ENCODE results near the gene TSPEAR.

The TSPEAR gene

GRCh38 chr21:44718571-44718970 is 7.2 kb upstream of the TSPEAR start:
- DNase-seq: no peak

GRCh38 chr21:44718093-44718492 is 6.7 kb upstream of the TSPEAR start:
- DNase-seq: no peak

- DNase-seq: no peak
These were observed 5.6 kb upstream of the TSPEAR start for GRCh38 chr21:44716984-44717383.

GRCh38 chr21:44714905-44715304 is 3.5 kb upstream of the TSPEAR start:
- DNase-seq: no peak

- DNase-seq: no peak
These were observed 2.5 kb upstream of the TSPEAR start for GRCh38 chr21:44713846-44714245.

GRCh38 chr21:44713130-44713529 is 1.8 kb upstream of the TSPEAR start:
- no peak for DNase-seq

- no peak for DNase-seq
These were observed 1.0 kb upstream of the TSPEAR start for GRCh38 chr21:44712203-44713028.

DNA sequence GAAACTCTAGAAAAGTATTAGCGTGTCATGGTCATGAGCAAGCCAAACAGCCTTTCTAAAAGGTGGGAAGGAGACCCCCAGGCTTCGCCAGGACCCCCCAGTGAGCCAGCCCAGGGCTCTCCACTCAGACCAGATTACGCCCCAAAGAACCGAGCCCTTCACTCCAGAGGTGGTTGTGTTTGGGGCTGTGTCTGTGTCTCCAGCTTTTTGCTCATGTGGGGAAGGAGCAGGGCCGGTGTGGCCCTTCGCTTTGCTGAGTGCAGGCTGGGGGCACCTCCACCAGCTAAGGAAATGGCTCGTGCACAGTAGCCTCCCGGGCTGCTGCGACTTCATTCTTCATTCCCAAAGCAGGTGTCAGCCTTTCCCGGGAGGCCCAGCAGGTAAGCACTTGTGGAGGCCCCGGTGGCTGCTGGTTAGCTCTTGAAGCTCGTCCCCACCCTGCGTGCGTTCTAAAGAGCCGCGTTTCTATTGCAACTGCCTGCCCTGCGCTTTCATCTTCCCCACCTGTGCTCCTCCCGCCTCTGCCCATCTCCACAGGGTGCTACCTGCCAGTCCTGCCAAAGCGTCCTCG is 531 bp downstream of the TSPEAR start:
- DNase-seq: no peak

- no peak for DNase-seq
These were observed 1.1 kb downstream of the TSPEAR start for GRCh38 chr21:44710294-44710665.

- no peak for DNase-seq
These were observed 1.7 kb downstream of the TSPEAR start for GRCh38 chr21:44709426-44710293.

- no peak for DNase-seq
These were observed 2.4 kb downstream of the TSPEAR start for GRCh38 chr21:44708866-44709425.

- no peak for DNase-seq
These were observed 3.0 kb downstream of the TSPEAR start for GRCh38 chr21:44708213-44708865.

- no peak for DNase-seq
These were observed 4.4 kb downstream of the TSPEAR start for GRCh38 chr21:44706706-44707581.

GRCh38 chr21:44706026-44706705 is 5.2 kb downstream of the TSPEAR start:
- DNase-seq: no peak

- DNase-seq: no peak
These were observed 6.8 kb downstream of the TSPEAR start for GRCh38 chr21:44704636-44705001.

- DNase-seq: no peak
These were observed 7.4 kb downstream of the TSPEAR start for GRCh38 chr21:44703731-44704635.

DNA sequence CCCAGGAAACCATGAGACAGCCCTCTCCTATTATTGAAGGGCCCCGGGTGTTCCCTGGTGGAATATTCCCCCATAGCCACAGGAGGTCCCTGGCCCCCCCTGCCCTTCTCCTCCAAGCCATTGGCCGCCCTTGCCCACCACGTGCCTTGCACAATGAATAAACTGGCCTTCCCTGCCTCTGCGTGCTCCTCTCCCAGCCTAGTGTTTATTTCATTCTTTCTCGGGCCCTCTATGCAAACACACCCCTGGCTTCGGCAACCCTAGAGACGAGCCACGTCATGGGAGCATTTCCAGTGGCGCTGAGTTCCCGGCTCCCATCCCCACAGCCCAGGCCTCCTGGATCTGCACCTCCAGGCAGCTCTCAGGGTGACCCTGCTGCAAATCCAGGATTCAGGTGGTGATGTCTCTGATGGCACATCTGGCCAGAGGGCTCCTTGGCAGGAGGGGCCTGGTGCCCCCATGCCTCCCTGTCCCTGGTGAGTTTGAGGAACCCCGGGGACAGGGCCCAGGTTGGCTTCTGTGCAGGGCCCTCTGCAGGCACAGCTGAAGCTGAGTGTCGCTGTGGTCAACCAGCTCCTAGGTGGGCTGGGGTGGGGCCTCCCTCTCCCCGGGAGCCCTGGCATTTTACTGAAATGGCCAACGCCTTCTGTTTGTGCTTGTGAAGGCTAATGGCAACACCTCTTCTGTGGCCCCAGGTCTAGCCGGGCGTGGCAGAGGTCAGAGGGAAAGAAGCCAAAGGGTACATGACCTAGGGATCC is 8.2 kb downstream of the TSPEAR start:
- no peak for DNase-seq

DNA sequence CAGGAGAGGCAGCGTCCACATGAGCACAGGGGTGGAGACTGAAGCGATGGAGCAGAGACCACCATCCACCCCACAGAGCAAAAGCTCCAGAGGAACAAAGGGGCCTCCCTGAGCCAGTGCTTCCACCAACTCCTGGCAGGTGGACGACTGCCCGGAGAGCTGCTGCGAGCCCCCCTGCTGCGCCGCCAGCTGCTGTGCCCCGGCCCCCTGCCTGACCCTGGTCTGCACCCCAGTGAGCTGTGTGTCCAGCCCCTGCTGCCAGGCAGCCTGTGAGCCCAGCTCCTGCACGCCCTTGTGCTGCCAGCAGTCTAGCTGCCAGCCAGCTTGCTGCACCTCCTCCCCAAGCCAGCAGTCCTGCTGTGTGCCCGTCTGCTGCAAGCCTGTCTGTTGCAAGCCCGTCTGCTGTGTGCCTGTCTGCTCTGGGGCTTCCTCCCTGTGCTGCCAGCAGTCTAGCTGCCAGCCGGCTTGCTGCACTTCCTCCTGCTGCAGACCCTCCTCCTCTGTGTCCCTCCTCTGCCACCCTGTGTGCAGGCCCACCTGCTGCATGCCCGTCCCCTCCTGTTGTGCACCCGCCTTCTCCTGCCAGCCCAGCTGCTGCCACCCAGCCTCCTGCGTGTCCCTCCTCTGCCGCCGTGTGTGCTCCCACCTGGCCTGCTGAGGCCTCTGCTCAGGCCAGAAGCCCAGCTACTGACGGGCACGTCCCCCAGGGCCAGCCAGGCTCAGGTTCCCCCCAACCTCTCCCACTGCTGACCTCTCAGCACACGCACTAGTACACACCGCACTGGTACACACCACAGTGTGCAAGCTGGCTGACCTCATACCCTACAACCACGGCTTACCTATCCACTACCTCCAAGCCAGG is 9.0 kb downstream of the TSPEAR start:
- DNase-seq: peak in 1 of 14 donors; percentile 53

Data from C1 segment of cervical spinal cord (tissue), 14 donors.